ENCODE results near the gene AKAP6. TPM values are rescaled to one million over a fixed set of nuclear protein-coding genes. Genes with fewer than 3 reads are reported as not detected.
A peak's percentile ranks its signal among the peaks of the same experiment; 100 is the strongest.

AKAP6 gene
- total RNA-seq, 2 donors from 2014 or later = 112 to 117 TPM

DNA sequence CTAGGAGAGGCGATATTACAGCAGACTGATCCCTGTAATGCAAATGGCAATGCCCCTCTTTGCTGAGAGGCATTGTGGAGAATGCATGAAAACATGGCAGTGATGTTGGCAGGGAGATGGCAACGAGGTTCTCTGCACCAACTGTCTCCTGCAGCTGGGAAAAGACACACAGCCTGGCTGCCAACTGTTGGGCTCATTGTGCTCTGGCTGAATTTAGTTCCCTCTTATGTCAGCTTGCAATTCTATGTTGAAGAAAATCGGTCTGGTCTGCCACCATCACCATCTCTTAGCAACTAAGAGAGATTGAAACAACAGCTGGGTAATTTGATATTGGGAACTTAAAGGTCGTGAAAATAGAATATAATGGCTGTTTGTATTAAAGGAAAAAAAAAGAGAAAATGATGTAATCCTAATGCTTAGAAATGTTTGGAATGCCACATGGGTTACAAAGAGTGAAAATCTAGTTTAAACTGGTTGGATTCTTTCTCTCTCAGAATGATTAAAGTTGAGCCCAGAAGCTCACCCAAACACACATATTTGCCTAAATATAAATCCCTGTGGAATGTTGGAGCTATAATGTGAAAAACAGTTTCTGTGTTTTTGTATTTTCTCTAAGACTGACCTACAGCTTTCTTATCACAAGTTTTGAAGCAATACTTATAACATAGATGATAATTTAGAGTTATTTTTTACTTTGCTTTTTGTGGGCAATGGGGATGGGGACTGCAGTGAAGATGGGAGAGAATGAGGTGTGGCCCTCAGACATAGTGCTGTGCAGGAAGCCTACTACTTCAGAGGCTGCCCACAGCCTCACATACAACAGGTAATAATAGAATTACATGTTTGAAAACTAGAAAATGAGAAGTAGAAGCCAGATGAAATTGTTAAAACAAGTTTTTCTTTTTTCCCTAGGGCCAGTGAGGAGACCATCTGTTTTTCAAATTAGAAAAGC is 143.7 kb downstream of the AKAP6 start:
- Histone ChIP-seq H3K27ac (peak overlapping the region; percentile 53 to 66), H3K4me3 (no peak overlapping the region), H3K4me1 (peaks cover 0 to 49% of the 10 kb centered on the region in 2 donors), H3K36me3 (no peaks in the 10 kb centered on the region), H3K27me3 (no peaks in the 10 kb centered on the region), H3K9me3 (no peaks in the 10 kb centered on the region)
- no peak for DNase-seq (ENCODE audit: low spot score)
- TF ChIP-seq, protein P1, sequence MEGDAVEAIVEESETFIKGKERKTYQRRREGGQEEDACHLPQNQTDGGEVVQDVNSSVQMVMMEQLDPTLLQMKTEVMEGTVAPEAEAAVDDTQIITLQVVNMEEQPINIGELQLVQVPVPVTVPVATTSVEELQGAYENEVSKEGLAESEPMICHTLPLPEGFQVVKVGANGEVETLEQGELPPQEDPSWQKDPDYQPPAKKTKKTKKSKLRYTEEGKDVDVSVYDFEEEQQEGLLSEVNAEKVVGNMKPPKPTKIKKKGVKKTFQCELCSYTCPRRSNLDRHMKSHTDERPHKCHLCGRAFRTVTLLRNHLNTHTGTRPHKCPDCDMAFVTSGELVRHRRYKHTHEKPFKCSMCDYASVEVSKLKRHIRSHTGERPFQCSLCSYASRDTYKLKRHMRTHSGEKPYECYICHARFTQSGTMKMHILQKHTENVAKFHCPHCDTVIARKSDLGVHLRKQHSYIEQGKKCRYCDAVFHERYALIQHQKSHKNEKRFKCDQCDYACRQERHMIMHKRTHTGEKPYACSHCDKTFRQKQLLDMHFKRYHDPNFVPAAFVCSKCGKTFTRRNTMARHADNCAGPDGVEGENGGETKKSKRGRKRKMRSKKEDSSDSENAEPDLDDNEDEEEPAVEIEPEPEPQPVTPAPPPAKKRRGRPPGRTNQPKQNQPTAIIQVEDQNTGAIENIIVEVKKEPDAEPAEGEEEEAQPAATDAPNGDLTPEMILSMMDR (IDR thresholded peaks at IDR 0.05) = no peak

DNA sequence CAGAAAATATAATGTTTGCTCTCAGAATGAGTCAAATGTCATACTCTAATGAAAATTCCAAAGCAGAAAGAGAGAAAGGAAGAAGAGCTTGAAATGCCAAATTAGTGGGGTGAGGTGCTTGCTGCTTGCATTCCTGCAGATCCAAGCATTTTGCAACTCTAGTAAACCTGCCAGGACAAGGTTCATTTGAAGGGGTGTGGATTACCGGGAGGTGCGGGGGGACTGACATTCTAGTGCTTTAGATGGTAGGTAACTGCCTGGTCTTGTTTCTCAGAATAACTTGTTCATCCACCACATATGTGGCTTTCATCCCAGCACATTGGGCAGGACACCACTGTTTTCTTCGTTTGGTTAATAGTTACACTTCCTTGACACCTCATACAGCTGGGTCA is 144.4 kb downstream of the AKAP6 start:
- TF ChIP-seq, protein P1 (IDR thresholded peaks at IDR 0.05) = no peak
- Histone ChIP-seq H3K27me3 (no peaks in the 10 kb centered on the region), H3K36me3 (no peaks in the 10 kb centered on the region), H3K4me1 (peaks cover 0 to 49% of the 10 kb centered on the region in 2 donors), H3K27ac (peak overlapping the region; percentile 53 to 66), H3K9me3 (no peaks in the 10 kb centered on the region), H3K4me3 (no peak overlapping the region)
- DNase-seq (ENCODE audit: low spot score) = peak; percentile 66

DNA sequence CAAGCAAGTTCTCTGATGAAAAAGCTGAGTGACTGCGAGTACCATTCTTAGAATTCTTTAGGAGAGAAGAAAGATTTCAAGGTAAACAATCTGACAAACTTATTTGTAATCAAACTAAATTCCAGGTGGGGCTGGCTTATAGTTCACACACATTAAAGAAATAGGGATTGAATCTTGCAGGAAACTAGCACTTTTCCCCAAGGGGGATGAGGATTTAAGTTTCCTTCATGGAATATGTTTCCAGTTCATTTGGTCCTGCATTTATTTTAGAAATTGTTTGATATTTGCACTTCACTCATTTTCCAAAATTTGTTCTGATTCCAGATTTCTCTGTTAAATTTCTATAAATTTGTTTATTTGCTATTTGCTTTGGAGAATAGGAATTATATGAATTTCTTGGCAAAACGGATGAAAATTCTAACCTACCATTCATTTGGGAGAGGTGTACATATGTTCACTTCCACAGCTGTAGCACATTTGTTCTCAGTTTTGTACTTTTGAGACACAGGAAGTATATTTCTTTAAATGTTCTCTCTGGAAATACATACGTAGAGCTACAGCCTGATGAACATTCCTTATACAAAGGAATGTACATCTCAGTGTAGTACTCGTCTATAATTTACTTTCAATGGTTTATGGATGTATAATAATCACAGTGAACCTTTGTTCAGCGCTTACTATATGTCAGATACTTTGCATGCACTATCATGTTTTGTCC is 145.5 kb downstream of the AKAP6 start:
- no peak overlapping the region for H3K27ac ChIP-seq
- no peaks in the 10 kb centered on the region for H3K27me3 ChIP-seq
- no peak for DNase-seq (ENCODE audit: low spot score)
- no peaks in the 10 kb centered on the region for H3K36me3 ChIP-seq
- TF ChIP-seq, protein P1 (IDR thresholded peaks at IDR 0.05) = no peak
- H3K4me3 ChIP-seq = no peak overlapping the region
- H3K4me1 ChIP-seq = peaks cover 0 to 44% of the 10 kb centered on the region in 2 donors
- no peaks in the 10 kb centered on the region for H3K9me3 ChIP-seq

DNA sequence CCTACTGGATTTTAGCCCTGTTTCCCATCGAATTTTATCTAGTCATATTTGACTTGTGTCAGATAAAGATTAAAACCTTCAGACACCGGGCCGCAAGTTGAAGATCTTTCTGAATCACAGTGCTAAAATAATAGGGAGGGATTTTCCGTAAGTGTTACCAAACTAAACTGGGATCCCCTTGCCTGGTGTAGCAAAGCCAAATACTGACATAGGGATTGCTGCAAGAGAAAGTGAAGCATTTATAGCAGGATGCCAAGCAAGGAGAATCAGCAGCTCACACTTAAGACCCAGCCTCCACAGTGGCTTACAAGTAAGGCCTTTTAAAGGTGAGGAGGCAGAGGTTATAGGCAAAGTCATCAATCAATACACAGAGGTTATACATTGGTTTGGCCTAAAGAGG is 147.4 kb downstream of the AKAP6 start:
- Histone ChIP-seq H3K36me3 (no peaks in the 10 kb centered on the region), H3K9me3 (no peaks in the 10 kb centered on the region), H3K4me3 (no peak overlapping the region), H3K4me1 (peaks cover 0 to 28% of the 10 kb centered on the region in 2 donors), H3K27ac (peak overlapping the region in 1 of 2 donors; percentile 11), H3K27me3 (no peaks in the 10 kb centered on the region)
- TF ChIP-seq, protein P1 (IDR thresholded peaks at IDR 0.05) = no peak
- no peak for DNase-seq (ENCODE audit: low spot score)

DNA sequence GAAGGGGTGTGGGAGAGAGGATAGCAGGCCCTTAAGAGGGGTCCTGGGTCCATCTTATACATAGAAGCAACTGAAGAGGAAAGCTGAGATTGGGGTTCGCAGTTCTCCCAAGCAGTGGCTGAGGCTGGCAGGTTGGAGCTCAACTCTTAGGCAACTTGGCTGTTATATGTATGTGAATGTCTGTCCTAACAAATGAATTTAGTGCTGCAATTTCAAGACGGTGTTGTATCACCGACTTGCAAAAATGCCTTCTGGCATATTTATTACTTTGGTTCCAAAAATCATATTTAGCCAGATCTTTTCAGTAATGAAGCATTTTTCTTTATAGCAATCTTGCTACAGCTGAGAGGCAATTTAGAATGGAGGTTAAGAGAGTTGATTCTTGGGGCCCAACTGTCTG is 148.3 kb downstream of the AKAP6 start:
- H3K27ac ChIP-seq = peak overlapping the region in 1 of 2 donors; percentile 11
- no peak overlapping the region for H3K4me3 ChIP-seq
- DNase-seq (ENCODE audit: low spot score) = no peak
- TF ChIP-seq, protein P1 (IDR thresholded peaks at IDR 0.05) = no peak
- peaks cover 0 to 20% of the 10 kb centered on the region in 2 donors for H3K4me1 ChIP-seq
- no peaks in the 10 kb centered on the region for H3K27me3 ChIP-seq
- no peaks in the 10 kb centered on the region for H3K36me3 ChIP-seq
- H3K9me3 ChIP-seq = no peaks in the 10 kb centered on the region

Measured in right atrium auricular region (tissue), 2 donors.